ENCODE measurements around the gene STXBP1. TPM values are rescaled to one million over a fixed set of nuclear protein-coding genes. Genes with fewer than 3 reads are reported as not detected.

STXBP1 gene
- total RNA-seq, 2 experiments from 2014 or later = 1.9 to 3.4 TPM

GRCh38 chr9:127667906-127668305 is 55.8 kb downstream of the STXBP1 start:
- peaks cover 3% of the 10 kb centered on the region for H3K36me3 ChIP-seq (ENCODE audit: insufficient read depth, low read length)
- ChIA-PET POLR2A (no interaction called here), CTCF (no interaction called here)
- no peak for TF ChIP-seq CTCF (IDR thresholded peaks at IDR 0.05)
- no peak for DNase-seq
- H3K4me1 Mint-ChIP-seq (ENCODE audit: low read depth) = no peaks in the 10 kb centered on the region
- no peaks in the 10 kb centered on the region for H3K27me3 ChIP-seq (ENCODE audit: control insufficient read depth in 1 of 2, insufficient read depth in 2 of 2, low read length in 2 of 2)
- H3K9me3 ChIP-seq (ENCODE audit: control insufficient read depth in 1 of 2, insufficient read depth in 1 of 2, low read length in 2 of 2) = no peaks in the 10 kb centered on the region
- no peak overlapping the region for H3K27ac Mint-ChIP-seq
- H3K27ac ChIP-seq (ENCODE audit: low read depth in 1 of 2, low read length in 2 of 2) = no peak overlapping the region
- H3K36me3 Mint-ChIP-seq (ENCODE audit: low read depth) = no peaks in the 10 kb centered on the region
- H3K27me3 Mint-ChIP-seq = no peaks in the 10 kb centered on the region
- H3K4me1 ChIP-seq (ENCODE audit: insufficient read depth, low read length) = no peaks in the 10 kb centered on the region
- intact Hi-C loops (cut with DNase I, micrococcal nuclease) = no loop called here
- no peak overlapping the region for H3K4me3 Mint-ChIP-seq
- no peak for ATAC-seq (ENCODE audit: poor library complexity)
- H3K4me3 ChIP-seq (ENCODE audit: low read length) = no peak overlapping the region
- H3K9me3 Mint-ChIP-seq = no peaks in the 10 kb centered on the region

- H3K4me3 Mint-ChIP-seq = no peak overlapping the region
- no peak overlapping the region for H3K27ac ChIP-seq (ENCODE audit: low read depth in 1 of 2, low read length in 2 of 2)
- DNase-seq (no peak), ATAC-seq (ENCODE audit: poor library complexity) (no peak)
- no peaks in the 10 kb centered on the region for H3K36me3 Mint-ChIP-seq (ENCODE audit: low read depth)
- peaks cover 3% of the 10 kb centered on the region for H3K36me3 ChIP-seq (ENCODE audit: insufficient read depth, low read length)
- H3K4me1 ChIP-seq (ENCODE audit: insufficient read depth, low read length) = no peaks in the 10 kb centered on the region
- no peaks in the 10 kb centered on the region for H3K4me1 Mint-ChIP-seq (ENCODE audit: low read depth)
- POLR2A ChIA-PET = no interaction called here
- H3K27me3 Mint-ChIP-seq = no peaks in the 10 kb centered on the region
- H3K9me3 ChIP-seq (ENCODE audit: control insufficient read depth in 1 of 2, insufficient read depth in 1 of 2, low read length in 2 of 2) = no peaks in the 10 kb centered on the region
- no peak for TF ChIP-seq CTCF (IDR thresholded peaks at IDR 0.05)
- H3K27ac Mint-ChIP-seq = no peak overlapping the region
- H3K27me3 ChIP-seq (ENCODE audit: control insufficient read depth in 1 of 2, insufficient read depth in 2 of 2, low read length in 2 of 2) = no peaks in the 10 kb centered on the region
- intact Hi-C loops (cut with DNase I, micrococcal nuclease) = no loop called here
- CTCF ChIA-PET = no interaction called here
- H3K4me3 ChIP-seq (ENCODE audit: low read length) = no peak overlapping the region
- no peaks in the 10 kb centered on the region for H3K9me3 Mint-ChIP-seq
Observed at GRCh38 chr9:127673234-127673633, 61.2 kb downstream of the STXBP1 start.

GRCh38 chr9:127676638-127677037 is 64.6 kb downstream of the STXBP1 start:
- no peaks in the 10 kb centered on the region for H3K4me1 ChIP-seq (ENCODE audit: insufficient read depth, low read length)
- ATAC-seq (ENCODE audit: poor library complexity) = no peak
- H3K9me3 ChIP-seq (ENCODE audit: control insufficient read depth in 1 of 2, insufficient read depth in 1 of 2, low read length in 2 of 2) = no peaks in the 10 kb centered on the region
- Mint-ChIP-seq H3K27me3 (no peaks in the 10 kb centered on the region), H3K27ac (no peak overlapping the region), H3K9me3 (no peaks in the 10 kb centered on the region), H3K36me3 (ENCODE audit: low read depth) (no peaks in the 10 kb centered on the region), H3K4me1 (ENCODE audit: low read depth) (no peaks in the 10 kb centered on the region), H3K4me3 (no peak overlapping the region)
- no peaks in the 10 kb centered on the region for H3K27me3 ChIP-seq (ENCODE audit: control insufficient read depth in 1 of 2, insufficient read depth in 2 of 2, low read length in 2 of 2)
- DNase-seq = no peak
- H3K36me3 ChIP-seq (ENCODE audit: insufficient read depth, low read length) = peaks cover 4% of the 10 kb centered on the region
- ChIA-PET POLR2A (no interaction called here), CTCF (no interaction called here)
- intact Hi-C loops (cut with DNase I, micrococcal nuclease) = no loop called here
- H3K27ac ChIP-seq (ENCODE audit: low read depth in 1 of 2, low read length in 2 of 2) = no peak overlapping the region
- no peak for TF ChIP-seq CTCF (IDR thresholded peaks at IDR 0.05)
- no peak overlapping the region for H3K4me3 ChIP-seq (ENCODE audit: low read length)

Data from CD4-positive, alpha-beta T cell (primary cell).